Measurements from ENCODE around the gene YIPF1.

The YIPF1 gene

DNA sequence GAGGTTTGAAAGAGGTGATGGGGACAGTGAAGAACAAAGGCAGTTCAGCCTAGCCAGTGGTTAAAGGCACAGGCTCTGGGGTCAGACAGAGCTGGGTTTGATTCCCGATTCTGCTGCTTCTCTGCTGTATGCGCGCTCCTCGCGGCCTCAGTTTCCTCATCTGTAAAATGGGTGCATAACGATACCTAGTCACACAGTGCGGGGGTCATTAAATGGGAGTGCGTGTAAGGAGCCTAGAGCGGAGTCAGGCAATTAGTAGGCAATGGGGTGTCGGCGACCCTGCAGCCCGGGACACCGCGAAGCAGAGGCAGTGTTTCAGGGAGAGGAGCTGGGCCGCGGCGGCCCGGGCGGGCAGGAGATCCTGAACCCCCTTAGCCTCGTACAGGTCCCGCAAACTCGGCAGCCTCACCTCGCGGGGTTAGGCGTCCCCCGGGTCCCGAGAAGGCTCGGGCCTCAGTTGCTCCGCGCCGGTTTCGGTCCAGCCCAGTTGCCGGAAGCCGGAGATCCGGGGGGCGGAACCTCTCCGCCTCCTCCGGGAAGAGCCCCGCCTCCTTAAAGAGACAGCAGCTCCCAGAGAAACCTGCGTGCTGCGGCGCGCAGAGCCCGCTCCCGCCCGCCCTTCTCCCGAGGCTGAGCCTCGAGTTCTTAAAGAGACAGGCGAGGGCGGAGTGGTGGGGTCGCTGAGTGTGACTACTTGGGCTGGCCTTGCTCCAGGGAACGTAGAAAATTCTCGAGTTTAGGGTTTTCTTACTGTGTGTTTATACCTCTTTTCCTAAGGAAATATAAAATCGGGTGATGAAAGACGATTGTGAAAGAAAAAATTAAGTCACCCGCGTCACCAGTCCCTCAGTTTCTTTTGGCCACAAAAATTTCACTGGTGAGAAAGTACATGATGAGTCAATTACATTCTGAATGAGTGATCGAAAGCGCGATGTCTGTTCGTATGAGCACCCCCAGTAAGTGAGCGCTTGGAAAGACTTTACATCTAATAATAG lies at the start of gene YIPF1:
Gene YIPF1 (minus strand): TSS at position 494 of the 995 bp plus-strand sequence. CDS start 860 bp downstream, outside the sequence.
- DNase-seq, result no peak

GRCh38 chr1:53938136-53938830 lies 48.7 kb upstream of the YIPF1 start:
- no peak for DNase-seq

GRCh38 chr1:53936430-53936829 lies 46.8 kb upstream of the YIPF1 start:
- no peak for DNase-seq

- no peak for DNase-seq
These were observed 44.7 kb upstream of the YIPF1 start for GRCh38 chr1:53934170-53934765.

GRCh38 chr1:53931523-53931922 lies 41.9 kb upstream of the YIPF1 start:
- no peak for DNase-seq

DNA sequence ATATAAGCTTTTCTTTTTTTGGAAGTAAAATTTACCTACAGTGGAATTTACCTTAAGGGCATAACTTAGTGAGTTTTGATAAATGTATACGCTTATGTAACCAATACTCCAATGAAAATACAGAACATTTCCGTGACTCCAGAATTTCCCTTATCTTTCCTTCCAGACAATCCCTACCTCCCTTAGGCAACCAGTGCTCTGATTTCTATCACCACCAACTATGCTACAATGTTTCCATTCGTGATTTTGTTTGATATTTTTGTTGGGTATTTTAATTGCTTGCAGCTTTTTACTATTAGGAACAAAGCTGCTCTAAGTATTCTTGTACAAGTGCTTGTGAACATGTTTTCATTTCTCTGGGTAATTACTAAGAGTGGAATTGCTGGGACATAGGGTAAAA lies 41.3 kb upstream of the YIPF1 start:
- no peak for DNase-seq

- DNase-seq, result no peak
These were observed 39.8 kb upstream of the YIPF1 start for GRCh38 chr1:53929246-53929960.

DNA sequence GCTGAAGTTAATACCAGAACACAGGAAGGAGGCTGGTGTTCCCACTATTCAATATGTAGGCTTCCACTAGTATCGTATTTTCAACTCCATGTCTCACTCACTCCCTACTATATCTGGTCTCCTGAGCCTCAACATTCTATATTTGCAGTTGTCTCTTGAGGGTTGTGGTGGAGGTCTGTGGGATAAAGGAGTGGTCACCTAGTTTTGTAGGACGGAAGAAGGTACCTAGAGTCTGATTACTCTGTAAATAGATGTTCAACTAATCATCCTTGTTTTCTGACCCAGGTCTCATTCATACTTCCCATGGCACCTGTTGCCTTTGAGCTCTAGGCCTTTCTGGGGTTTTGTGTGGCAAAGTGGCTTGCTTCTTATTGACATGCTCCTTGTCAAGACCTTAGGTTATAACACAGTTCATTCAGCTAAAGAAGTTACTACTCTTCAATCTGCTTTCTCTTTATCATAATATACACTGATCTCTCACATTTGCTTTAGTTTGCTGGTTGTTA lies 37.8 kb upstream of the YIPF1 start:
- DNase-seq, result no peak

DNA sequence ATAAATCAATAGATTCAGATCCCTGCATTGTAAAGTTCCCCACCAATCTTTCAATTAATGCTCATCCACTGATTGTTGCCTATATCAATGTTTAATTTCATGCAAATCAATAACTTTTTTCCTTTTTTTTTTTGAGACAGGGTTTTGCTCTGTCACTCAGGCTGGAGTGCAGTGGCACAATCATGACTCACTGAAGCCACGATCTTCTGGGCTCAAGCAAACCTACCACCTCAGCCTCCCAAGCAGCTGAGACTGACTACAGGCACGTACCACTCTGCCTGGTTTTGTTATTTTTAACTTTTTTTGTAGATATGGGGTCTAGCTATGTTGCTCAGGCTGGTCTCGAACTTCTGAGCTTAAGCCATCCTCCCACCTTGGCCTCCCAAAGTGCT lies 30.1 kb upstream of the YIPF1 start:
- DNase-seq, result no peak

DNA sequence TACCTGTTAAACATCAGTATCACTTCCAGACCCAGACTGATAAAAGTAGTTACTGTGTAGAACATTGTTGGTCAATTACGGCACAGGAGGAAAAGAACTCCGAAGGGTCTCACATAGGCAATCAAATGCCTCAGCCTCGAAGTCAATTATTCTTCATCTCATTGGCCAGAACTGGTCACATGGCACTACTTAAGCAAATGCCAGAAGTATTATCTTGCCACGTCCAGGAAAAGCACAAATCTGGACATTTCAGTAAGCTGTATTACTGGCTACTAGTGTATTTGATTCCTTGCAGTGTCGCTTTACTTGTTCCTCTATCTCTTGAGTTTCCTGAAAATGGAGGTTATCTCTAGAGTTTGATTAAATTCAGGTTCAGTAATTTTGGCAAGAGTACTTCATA lies 28.7 kb upstream of the YIPF1 start:
- DNase-seq, result no peak

DNA sequence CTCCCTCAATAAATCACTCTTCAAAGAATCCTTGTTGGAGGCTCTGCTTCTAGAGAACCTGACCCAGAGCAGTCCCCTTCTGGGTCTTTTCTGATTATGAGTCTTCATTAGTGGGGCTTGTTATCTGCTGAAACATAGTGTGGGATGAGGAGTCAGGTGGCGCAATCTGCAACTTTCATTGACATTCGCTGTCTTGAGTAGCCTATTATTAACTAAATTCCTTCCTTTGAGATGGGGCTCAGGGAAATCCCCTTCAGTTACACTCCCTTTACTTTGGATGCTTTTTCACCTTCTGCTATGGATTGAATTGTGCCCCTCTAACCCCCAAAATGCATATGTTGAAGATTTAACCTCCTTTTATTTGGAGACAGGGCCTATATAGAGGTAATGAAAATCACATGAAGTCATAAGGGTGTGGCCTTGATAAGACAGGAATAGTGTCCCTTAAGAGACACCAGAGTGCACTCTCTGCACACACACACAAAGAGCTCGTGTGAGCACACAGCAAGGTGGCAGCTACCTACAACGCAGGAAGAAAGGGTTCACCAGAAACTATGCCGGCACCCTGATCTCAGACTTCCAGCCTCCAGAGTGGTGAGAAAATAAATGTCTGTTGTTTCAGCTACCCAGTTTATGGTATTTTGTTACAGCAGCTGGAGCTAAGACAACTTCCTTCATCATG lies 23.9 kb upstream of the YIPF1 start:
- no peak for DNase-seq

- DNase-seq, result no peak
These were observed 21.8 kb upstream of the YIPF1 start for GRCh38 chr1:53911442-53911841.

DNA sequence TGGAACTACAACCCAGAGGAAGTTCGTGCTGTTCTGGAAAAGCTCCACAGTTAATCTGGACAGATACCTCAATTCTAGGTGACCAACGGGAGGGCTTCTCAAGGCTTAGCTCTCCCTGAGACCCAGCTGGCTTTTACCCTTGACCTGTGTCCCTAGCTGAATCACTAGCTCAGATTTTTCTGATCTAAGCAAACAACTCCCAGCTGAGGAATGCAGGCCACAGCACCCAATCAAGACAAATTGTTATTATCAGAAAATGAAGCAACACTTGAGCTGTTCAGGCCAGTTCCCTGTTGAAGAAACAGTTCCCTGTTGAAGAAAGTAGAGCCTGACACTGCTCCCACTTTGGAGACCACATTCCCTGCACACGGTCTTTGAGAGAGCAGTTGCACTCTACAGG lies 20.3 kb upstream of the YIPF1 start:
- DNase-seq, result no peak

DNA sequence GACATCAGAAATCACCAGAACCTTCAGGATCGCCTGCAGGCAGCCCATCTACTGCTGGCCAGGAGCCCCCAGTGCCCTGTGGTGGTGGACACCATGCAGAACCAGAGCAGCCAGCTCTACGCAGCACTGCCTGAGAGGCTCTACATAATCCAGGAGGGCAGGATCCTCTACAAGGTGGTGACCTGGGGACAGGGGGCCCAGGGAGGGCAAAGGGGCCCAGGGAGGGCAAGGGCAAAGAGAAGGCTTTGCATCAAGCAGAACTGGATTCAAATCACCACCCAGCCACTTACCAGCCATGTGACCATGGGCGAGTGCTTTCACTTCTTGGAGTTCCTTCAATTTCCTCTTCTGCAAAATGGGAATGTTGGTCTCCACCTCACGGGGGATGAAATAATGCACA lies 16.5 kb upstream of the YIPF1 start:
- no peak for DNase-seq

DNA sequence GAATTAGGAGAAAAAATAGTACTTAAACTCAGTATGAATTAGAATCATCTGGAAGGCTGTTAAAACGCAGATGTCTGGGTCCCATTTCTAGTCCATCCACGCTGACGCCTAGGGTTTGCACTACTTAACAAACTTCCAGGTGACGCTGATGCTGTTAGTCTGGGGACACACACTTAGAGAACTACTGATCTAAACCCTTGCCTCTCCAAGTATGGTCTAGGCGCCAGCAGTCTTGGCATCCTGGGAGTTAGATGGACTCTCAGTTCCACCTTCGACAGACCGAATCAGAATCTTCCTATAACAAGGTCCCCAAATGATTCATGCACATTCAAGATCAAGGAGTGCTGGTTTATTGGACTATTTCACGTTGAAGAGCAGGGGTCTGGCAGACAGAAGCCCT lies 15.9 kb upstream of the YIPF1 start:
- DNase-seq, result no peak

DNA sequence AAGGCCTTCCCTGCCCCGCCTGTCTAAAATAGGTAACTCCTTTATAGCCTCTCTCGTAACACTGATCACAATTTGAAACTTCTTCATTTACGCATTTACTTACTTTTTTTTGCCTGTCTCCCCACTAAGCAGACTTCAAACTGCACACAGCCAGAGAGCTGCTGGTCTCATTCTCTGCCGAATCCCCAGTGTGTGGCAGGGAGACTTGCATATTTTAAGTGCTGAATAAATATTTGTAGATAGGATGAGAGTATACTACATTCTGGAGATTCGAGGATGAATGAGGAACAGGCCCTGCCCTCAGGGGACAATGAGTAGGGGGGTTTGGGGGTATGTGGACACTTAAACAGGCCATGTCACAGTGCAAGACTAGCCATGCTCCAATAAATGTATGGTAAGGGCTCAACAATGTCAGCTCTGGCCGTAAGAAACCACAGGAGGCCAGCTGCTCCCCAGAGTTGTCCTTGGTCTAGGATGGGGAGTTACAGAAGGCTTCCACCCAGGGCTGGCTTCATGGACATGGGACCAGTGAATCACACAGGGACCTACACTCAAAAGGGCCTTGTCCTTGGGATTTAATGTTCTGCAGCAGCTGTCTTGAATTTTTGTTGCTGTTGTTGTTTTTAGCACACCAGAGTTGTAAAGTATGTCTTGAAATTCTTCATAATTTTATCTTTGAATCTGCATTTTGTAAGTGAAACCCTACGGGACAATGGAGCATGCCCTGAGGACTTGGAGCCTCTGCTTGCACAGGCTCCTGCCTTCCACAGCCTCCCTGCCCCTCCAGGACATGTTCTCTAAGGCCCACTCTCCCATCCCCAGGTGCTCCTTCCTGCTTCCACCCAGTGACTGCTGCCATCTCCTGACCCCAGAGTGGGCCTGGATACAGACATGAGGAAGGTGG lies 12.9 kb upstream of the YIPF1 start:
- no peak for DNase-seq

- DNase-seq, result no peak
These were observed 10.1 kb upstream of the YIPF1 start for GRCh38 chr1:53899708-53900107.

- no peak for DNase-seq
These were observed 9.6 kb upstream of the YIPF1 start for GRCh38 chr1:53899206-53899628.

DNA sequence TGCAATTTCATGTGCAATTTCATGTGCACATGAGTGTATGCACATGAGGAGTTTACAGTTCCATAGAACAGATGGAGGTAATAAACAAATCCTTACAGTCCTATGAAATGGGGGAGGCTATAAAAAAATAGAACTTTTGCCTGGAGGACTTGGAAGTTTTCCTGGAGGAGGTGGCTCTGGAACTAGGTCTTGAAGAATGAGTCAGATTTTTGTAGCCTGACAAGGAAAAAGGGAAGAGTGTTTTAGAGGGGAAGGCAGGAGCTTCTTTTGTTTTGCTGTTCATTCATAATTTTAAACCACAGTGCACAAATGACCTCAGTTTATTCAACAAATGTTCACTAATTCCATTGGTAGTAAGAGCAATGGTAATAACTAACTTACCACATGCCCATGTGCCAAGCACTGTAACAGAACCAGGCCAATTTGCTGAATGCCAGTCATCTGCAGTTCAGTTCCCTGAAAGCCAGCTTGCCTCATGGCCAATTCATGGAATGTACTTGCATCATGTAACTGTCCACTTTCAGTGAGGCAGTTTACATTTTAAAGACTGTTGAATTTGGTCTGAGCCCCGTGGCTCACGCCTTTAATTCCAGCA lies 7.1 kb upstream of the YIPF1 start:
- no peak for DNase-seq

- DNase-seq, result no peak
These were observed 5.8 kb upstream of the YIPF1 start for GRCh38 chr1:53895421-53895820.

DNA sequence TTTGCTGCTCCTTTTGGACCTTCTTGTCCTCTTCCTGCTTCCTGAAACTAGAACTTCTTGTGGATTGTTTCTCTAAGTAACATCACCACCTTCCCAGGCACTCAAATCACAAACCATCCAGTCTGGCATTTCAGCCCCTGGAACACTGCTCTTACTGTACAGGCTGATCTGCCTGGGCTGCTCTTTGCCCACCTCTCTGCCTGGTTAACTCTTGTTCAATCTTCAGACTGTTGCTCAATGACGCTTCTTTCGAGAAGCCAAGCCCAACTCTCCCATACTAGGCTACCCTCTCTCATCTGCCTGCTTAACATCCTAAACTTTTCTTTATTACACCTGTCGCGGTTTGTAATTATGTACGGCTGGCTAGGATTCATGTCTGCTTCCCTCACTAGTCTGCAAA lies 5.0 kb upstream of the YIPF1 start:
- no peak for DNase-seq

Measured in cortex of kidney (tissue), 1 donor.